ENCODE results near the gene HGS.
A peak's percentile ranks its signal among the peaks of the same experiment; 100 is the strongest.

HGS gene

DNA sequence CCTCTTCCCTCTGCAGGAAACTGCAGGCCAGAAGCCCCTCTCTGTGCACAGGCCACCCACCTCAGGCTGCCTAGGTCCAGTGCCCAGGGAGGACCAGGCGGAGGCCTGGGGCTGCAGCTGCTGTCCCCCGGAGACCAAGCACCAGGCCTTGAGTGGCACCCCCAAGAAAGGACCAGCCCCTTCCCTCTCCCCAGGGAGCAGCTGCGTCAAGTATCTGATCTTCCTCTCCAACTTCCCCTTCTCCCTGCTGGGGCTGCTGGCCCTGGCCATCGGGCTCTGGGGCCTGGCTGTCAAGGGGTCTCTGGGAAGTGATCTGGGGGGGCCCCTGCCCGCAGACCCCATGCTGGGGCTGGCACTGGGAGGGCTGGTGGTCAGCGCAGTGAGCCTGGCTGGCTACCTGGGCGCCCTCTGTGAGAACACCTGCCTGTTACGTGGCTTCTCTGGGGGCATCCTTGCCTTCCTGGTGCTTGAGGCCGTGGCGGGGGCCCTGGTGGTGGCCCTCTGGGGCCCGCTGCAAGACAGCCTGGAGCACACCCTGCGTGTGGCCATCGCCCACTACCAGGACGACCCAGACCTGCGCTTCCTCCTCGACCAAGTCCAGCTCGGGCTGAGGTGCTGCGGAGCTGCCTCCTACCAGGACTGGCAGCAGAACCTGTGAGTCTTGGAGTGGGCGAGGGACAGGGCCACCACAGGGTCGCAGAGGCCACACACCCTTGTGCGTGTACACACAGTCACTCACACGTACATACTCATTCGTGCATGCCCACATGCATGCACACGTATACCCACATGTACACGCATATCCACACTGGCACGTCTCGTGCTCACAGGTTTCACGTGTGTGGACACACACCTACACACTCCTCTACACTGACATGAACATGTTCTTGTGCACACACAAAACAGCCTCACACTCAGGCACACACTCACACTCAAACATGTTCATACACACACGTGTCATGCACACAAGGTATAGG lies 38.5 kb upstream of the HGS start:
- no peak for FAIRE-seq
- no peak for DNase-seq (ENCODE audit: insufficient read length, low spot score)
- TF ChIP-seq POLR2A (IDR thresholded peaks at IDR 0.05; ENCODE audit: low read depth, low read length): no peak
- no peak for TF ChIP-seq PAX5 (IDR thresholded peaks at IDR 0.05; ENCODE audit: insufficient read depth, low read length, severe bottlenecking)
- no peak for TF ChIP-seq SPI1 (IDR thresholded peaks at IDR 0.05; ENCODE audit: low read depth, low read length)
- TF ChIP-seq POLR2AphosphoS5 (IDR thresholded peaks at IDR 0.05; ENCODE audit: low read depth, low read length): no peak
- no peak for TF ChIP-seq POU2F2 (IDR thresholded peaks at IDR 0.05; ENCODE audit: low read depth, low read length)
- no peak for TF ChIP-seq TAF1 (IDR thresholded peaks at IDR 0.05; ENCODE audit: low read depth, low read length)

DNA sequence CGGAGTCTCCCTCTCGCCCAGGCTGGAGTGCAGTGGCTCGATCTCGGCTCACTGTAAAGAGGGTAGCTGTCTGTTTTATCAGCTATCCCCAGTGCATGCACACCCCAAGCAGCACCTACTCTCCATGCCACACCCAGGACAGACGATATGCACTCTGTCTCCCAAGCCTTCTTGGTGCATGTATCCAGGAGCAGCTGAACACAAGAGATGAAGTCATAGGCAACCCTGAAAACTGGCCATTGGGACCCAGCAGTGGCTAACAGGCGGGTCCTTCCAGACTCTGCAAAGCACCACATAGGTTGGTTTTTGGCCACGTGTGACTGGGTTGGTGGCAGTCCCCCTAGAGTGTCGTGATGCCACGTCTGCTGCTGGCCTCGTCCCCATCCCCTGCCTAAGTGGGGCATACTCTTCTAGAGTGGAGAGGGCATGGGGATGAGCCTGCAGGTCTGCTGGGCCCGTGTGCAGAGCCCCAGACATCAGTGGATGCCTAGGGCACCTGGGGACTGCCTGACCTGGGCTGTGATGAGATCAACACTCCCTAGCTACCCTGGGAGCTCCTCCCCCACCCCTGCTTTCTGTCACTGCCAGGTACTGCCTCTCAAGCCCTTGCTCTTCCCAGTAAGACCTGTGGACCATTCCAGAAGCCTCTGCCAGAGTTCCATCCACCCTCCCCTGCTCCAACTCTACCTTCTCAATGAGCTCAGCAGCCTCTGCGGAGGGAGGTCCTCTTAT lies 36.8 kb upstream of the HGS start:
- FAIRE-seq: no peak
- DNase-seq (ENCODE audit: insufficient read length, low spot score): no peak
- TF ChIP-seq POLR2AphosphoS5 (IDR thresholded peaks at IDR 0.05; ENCODE audit: low read depth, low read length) (no peak), POU2F2 (IDR thresholded peaks at IDR 0.05; ENCODE audit: low read depth, low read length) (no peak), TAF1 (IDR thresholded peaks at IDR 0.05; ENCODE audit: low read depth, low read length) (no peak), PAX5 (IDR thresholded peaks at IDR 0.05; ENCODE audit: insufficient read depth, low read length, severe bottlenecking) (no peak), POLR2A (IDR thresholded peaks at IDR 0.05; ENCODE audit: low read depth, low read length) (no peak), SPI1 (IDR thresholded peaks at IDR 0.05; ENCODE audit: low read depth, low read length) (no peak)

DNA sequence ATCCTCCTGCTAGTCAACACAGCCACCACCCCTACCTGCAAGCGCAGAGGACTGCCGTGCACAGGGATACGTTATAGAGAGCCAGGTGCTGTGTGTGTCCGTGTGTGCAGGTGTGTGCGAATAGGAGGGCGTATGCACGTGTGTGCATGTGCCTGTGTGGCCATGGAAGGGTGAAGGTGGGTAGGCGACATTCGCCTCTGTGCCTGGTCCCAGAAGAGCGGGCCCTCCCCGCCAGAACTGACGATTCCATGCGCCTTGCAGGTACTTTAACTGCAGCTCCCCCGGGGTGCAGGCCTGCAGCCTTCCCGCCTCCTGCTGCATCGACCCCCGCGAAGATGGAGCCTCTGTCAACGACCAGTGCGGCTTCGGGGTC lies 36.2 kb upstream of the HGS start:
- no peak for FAIRE-seq
- no peak for TF ChIP-seq POLR2AphosphoS5 (IDR thresholded peaks at IDR 0.05; ENCODE audit: low read depth, low read length)
- no peak for TF ChIP-seq POLR2A (IDR thresholded peaks at IDR 0.05; ENCODE audit: low read depth, low read length)
- no peak for TF ChIP-seq TAF1 (IDR thresholded peaks at IDR 0.05; ENCODE audit: low read depth, low read length)
- no peak for TF ChIP-seq PAX5 (IDR thresholded peaks at IDR 0.05; ENCODE audit: insufficient read depth, low read length, severe bottlenecking)
- no peak for TF ChIP-seq POU2F2 (IDR thresholded peaks at IDR 0.05; ENCODE audit: low read depth, low read length)
- TF ChIP-seq SPI1 (IDR thresholded peaks at IDR 0.05; ENCODE audit: low read depth, low read length): no peak
- DNase-seq (ENCODE audit: insufficient read length, low spot score): no peak

DNA sequence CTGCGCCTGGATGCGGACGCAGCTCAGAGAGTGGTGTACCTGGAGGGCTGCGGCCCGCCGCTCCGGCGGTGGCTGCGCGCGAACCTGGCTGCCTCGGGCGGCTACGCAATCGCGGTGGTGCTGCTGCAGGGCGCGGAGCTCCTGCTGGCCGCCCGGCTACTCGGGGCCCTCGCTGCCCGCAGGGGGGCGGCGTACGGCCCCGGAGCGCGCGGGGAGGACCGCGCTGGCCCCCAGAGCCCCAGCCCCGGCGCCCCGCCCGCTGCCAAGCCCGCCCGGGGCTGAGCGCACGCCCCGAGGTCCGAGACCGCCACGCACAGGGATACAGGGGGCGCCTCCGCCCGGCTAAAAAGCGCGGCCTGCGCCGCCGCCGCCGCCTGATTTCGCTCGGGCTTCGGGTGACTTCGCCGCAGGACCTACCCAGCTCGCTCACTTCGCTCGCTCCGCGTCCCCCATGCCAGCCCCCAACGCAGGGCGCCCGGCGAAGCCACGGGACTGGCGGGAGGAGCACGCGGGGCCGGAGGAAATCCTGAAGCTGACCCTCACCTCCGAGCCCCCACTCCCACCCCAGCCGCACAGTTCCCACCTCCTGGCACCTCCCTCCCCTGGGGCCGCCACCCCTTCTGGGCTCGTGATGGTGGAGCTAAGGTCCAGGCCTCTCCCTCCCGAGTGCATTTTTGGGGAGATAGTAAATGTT lies 35.7 kb upstream of the HGS start:
- TF ChIP-seq PAX5 (IDR thresholded peaks at IDR 0.05; ENCODE audit: insufficient read depth, low read length, severe bottlenecking) (no peak), SPI1 (IDR thresholded peaks at IDR 0.05; ENCODE audit: low read depth, low read length) (no peak), TAF1 (IDR thresholded peaks at IDR 0.05; ENCODE audit: low read depth, low read length) (no peak), POLR2AphosphoS5 (IDR thresholded peaks at IDR 0.05; ENCODE audit: low read depth, low read length) (no peak), POLR2A (IDR thresholded peaks at IDR 0.05; ENCODE audit: low read depth, low read length) (no peak)
- FAIRE-seq (no peak), DNase-seq (ENCODE audit: insufficient read length, low spot score) (no peak)

DNA sequence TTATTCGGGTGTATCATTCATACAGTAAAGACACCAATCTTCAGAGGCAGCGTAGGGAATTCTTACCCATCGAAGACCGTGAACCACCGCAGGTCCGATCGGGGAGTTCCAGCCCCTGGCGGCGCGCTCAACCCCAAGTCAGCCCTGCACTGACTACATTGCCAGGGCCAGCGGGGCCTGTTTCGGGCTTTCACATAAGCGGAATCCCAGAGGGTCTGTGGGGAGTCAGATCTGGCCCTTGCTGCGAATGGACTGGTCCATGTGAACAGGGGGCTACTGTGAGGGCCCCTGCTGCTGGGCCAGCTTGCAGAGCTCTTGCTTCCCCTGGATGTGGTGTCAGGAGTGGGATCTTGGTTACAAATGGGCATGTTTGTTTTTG lies 35.1 kb upstream of the HGS start:
- TF ChIP-seq SPI1 (IDR thresholded peaks at IDR 0.05; ENCODE audit: low read depth, low read length): no peak
- no peak for TF ChIP-seq TAF1 (IDR thresholded peaks at IDR 0.05; ENCODE audit: low read depth, low read length)
- no peak for TF ChIP-seq PAX5 (IDR thresholded peaks at IDR 0.05; ENCODE audit: insufficient read depth, low read length, severe bottlenecking)
- TF ChIP-seq POLR2AphosphoS5 (IDR thresholded peaks at IDR 0.05; ENCODE audit: low read depth, low read length): no peak
- no peak for TF ChIP-seq POU2F2 (IDR thresholded peaks at IDR 0.05; ENCODE audit: low read depth, low read length)
- TF ChIP-seq POLR2A (IDR thresholded peaks at IDR 0.05; ENCODE audit: low read depth, low read length): no peak
- FAIRE-seq: no peak
- DNase-seq (ENCODE audit: insufficient read length, low spot score): no peak

DNA sequence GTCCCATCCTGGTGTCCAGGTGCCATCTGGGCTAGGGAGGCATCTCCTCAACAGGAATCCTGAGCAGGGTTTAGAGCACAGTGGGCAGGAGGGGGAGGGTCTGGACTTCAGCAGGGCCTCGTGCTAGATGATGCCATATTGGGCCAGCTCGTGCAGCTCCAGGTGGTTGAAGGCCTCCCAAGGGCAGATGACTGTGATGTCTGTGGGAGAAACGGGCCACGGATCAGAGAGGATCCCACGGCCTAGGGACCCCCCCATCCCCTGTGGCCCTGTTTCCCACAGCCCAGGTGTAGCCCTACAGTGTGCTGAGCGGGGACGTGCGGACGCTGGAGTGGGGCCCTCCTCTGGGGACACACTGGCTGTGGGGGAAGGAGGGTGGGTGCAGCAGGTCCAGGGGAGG lies 32.9 kb upstream of the HGS start:
- DNase-seq (ENCODE audit: insufficient read length, low spot score) (no peak), FAIRE-seq (no peak)
- TF ChIP-seq SPI1 (IDR thresholded peaks at IDR 0.05; ENCODE audit: low read depth, low read length) (no peak), POLR2A (IDR thresholded peaks at IDR 0.05; ENCODE audit: low read depth, low read length) (no peak), PAX5 (IDR thresholded peaks at IDR 0.05; ENCODE audit: insufficient read depth, low read length, severe bottlenecking) (no peak), POLR2AphosphoS5 (IDR thresholded peaks at IDR 0.05; ENCODE audit: low read depth, low read length) (no peak)

DNA sequence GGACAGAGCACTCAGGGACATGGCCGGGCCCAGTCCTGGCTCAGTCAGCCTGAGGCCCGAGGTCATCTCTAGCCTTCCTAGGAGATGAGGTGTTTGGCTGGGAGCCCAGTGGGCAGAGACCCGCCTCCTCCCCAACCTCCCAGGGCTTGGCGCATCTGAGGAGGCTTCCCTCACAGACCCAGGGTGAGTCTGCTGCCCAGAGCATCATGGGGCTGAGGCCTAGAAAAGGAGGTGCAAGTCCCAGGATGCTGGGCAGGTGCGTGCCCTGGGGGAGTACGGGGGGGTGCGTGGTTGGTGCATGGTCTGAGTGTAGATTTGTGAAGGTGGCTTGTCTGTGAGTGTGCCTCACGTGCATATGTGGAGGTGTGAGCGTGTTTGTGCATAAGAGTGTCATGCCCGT lies 32.1 kb upstream of the HGS start:
- DNase-seq (ENCODE audit: insufficient read length, low spot score) (no peak), FAIRE-seq (no peak)
- TF ChIP-seq PAX5 (IDR thresholded peaks at IDR 0.05; ENCODE audit: insufficient read depth, low read length, severe bottlenecking): no peak
- TF ChIP-seq TAF1 (IDR thresholded peaks at IDR 0.05; ENCODE audit: low read depth, low read length): no peak
- no peak for TF ChIP-seq SPI1 (IDR thresholded peaks at IDR 0.05; ENCODE audit: low read depth, low read length)
- TF ChIP-seq POU2F2 (IDR thresholded peaks at IDR 0.05; ENCODE audit: low read depth, low read length): no peak
- TF ChIP-seq POLR2A (IDR thresholded peaks at IDR 0.05; ENCODE audit: low read depth, low read length): no peak
- TF ChIP-seq POLR2AphosphoS5 (IDR thresholded peaks at IDR 0.05; ENCODE audit: low read depth, low read length): no peak

DNA sequence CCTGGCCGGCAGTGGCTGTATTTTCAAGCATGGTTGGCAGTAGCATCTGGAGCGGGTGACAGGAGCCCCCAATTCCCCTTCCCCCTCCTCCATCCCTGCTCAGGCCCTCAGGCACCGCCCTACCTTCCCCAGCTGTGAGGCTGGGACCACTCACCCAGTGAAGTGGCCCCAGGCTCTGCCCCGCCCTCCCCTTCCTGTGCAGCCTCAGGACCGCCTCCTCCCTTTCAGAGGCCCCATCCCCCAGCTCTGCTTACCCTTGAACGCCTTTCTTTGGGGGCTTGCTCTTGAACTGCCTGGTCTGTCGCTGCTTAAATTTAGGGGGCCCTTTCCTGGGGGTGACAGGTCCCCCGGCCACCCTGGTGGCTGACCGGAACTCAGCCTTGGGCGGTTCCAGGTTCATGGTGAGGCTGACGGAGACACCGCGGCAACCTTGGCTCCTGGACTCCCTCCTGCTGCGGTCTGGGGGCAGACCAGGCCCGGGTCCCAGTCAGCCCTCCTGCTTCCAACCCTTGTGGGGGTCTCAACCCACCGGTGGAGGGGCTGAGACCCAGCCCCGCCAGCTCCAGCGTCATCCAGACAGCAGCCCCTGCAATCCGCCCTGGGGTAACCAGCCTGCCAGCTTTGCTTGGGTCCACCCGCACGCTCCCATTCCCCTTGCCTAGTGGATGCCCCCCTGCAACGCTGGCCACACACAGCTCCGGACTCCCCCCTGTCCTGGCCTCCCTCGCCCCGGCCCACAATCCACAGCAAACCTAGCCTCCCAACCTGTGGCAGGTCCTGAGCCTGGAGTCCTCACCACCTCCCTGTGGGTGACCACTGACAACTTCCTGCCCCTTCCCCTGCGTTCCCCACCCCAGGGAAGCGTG lies 30.7 kb upstream of the HGS start:
- TF ChIP-seq TAF1 (IDR thresholded peaks at IDR 0.05; ENCODE audit: low read depth, low read length): no peak
- no peak for TF ChIP-seq SPI1 (IDR thresholded peaks at IDR 0.05; ENCODE audit: low read depth, low read length)
- TF ChIP-seq PAX5 (IDR thresholded peaks at IDR 0.05; ENCODE audit: insufficient read depth, low read length, severe bottlenecking): no peak
- no peak for TF ChIP-seq POU2F2 (IDR thresholded peaks at IDR 0.05; ENCODE audit: low read depth, low read length)
- TF ChIP-seq POLR2AphosphoS5 (IDR thresholded peaks at IDR 0.05; ENCODE audit: low read depth, low read length): no peak
- no peak for TF ChIP-seq POLR2A (IDR thresholded peaks at IDR 0.05; ENCODE audit: low read depth, low read length)
- peak; percentile 81 for FAIRE-seq
- peak; percentile 78 for DNase-seq (ENCODE audit: insufficient read length, low spot score)
